A673 (cell line): Measurements from ENCODE around the gene MITF.

Source experiments
- CTCF ChIP-seq: fragments of 300-800, 200-600 bp; sonication (generic); conservative IDR thresholded peaks from 2 replicates; pipeline ENCODE4 v1.5.1; 2017; ENCODE audit warnings: low read depth, mild to moderate bottlenecking, antibody characterized with exemption, low read length, moderate library complexity, mixed read lengths
- EZH2 ChIP-seq: fragments of 200-600 bp; sonication (generic); IDR thresholded peaks from 2 replicates; pipeline ENCODE4 v1.6.1; 2017; ENCODE audit warnings: borderline replicate concordance, low read depth, mild to moderate bottlenecking, mixed read lengths, antibody characterized with exemption, low read length; ENCODE audit not compliant: poor library complexity, severe bottlenecking

DNA sequence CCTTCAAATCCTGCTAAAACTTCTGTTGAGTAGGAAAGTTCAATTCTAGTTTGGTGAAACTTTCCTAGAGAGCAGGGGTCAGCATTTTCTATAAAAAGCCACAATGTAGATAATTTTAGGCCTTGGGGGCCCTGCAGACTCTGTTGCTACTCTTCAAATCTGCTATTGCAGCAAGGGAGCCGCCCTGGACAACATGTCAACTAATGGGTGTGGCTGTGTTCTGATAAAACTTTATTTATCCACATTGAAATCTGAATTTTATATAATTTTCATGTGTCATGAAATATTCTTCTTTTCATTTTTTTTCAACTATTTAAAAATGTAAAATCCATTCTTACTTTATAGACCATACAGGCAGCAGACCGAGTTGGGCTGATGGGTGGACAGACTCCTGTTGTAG lies 192.8 kb downstream of the MITF start:
- TF ChIP-seq EZH2 = no peak
- TF ChIP-seq CTCF = no peak
